GM19324 (cell line): Measurements from ENCODE around the gene PATE2.

Source experiments
- ATAC-seq: cut with Tn5 transposase; IDR thresholded peaks from one replicate; pipeline ENCODE4 v1.9.1; 2021; ENCODE audit warnings: mild to moderate bottlenecking, moderate library complexity; ENCODE audit not compliant: unreplicated experiment, low FRiP score

PATE2 gene

DNA sequence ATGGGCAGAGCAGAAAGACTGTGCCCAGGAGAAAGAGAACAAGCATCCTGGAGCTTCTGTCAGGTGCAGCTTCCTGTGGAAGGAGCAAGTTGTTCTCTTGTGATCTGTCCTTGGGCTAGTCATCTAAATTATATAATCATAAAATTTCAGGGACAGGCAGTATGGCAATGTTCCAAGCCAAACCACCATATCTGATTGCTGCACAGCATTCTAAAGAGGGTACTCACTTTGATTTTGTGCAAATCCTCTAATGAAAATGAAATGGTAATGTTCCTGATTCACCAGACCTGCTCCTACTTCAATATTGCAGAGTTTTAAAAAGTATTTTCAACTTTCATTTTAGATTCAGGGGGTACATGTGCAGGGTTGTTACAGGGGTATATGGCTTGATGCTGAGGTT, at the start of gene PATE2:
Gene PATE2, minus strand, starts transcription at position 101 of the 400 bp plus-strand sequence. Its CDS starts 55 bp downstream, at position 46.
- ATAC-seq = no peak

DNA sequence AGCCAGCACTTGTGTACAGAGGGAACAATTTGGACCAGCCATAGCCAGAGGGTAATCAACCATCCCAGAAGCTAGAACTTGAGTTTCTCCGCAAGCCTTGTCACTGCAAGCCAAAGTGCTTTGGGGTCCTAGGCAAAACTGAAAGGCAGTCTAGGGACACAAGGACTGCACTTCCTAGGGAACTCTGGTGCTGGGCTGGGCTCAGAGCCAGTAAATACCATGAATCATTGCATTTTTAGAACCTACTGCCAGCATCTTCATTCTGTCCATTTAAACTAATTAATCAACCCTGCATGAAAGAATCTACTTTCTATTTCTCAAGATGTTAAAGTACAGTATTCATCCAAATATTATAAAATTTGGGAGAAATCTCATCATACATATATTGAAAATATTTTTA, 29.3 kb upstream of the PATE2 start:
- ATAC-seq = no peak

DNA sequence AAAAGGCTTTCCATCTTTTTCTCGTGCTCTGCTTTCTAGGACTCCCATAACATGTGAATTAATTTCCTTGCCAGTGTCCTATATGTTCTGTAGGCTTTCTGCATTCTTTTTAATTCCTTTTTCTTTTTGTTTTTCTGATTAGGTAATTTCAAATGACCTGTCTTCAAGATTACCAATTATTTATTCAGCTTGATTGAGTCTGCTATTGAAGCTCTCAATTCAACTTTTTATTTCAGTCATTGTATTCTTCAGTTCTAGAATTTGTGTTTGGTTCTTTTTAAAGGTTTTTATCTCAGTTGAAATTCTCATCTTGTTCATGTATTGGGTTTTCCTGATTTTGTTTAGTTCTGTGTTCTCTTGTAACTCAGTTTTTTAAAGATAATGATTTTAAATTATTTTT, 23.8 kb upstream of the PATE2 start:
- ATAC-seq = no peak

DNA sequence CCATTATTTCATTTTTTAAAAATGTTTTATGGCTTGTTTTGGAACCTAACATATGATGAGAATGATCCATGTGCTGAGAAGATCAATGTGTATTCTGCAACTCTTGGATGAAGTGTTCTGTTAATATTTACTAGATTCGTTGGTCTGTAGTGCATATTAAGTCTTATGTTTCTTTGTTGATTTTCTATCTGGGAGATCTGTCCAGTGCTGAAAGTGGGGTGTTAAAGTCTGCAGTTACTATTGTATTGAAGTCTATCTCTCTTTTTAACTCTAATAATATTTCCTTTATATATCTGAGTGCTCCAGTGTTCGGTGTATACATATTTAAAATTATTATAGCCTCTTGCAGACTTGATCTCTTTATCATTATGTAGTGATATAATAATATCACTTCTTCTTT, 21.2 kb upstream of the PATE2 start:
- no peak for ATAC-seq

DNA sequence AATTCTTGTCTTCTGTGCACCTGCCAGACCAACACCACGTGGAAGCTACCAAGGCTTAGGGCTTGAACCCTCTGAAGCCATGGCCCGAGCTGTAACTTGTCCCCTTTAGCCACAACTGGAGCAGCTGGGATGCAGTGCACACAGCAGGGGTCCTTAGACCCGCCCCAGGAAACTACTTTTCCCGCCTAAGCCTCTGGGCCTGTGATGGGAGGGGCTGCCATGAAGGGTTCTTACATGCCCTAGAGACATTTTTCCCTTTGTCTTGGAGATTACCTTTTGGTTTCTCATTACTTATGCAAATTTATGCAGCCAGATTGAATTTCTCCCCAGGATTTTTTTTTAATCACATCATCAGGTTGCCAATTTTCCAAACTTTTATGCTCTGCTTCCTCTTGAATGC, 19.0 kb upstream of the PATE2 start:
- no peak for ATAC-seq

DNA sequence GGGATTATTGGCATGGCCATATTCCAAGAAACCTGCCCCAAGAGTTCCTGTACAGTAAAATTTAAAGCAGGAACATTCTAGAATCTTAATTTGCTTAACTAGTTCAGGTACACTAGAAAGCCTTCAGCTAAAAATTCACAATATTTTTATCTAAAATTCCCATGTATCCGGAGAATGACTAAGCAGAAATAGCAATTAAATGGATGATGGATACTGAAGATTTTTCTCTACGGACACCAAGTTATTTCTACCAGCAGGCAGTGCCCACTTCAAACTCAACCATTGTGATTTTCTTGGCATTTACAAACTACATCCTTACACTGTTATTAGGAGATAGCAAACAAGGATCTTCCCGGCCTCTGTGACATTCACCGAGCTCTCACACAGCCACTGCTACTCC, 12.2 kb upstream of the PATE2 start:
- no peak for ATAC-seq

DNA sequence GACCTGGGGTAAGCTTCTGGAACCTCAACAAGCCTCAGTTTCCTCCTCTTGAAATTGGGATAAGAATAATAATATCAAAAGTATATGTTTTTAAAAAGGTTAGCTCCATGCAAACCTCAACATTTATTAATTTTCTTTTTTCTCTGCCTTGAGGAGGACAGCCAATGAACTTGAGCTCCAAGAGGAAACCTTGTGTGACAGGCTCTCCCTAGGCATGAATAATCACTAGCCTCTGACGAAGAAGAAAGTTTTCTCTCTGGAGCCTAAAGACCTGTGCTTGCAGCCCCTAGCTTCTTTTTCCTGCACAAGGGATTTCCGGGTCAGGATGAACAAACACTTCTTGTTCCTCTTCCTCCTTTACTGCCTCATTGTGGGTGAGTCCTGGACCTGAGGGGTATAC, 9.2 kb upstream of the PATE2 start, which contains the start of gene PATE3:
Gene PATE3, plus strand, starts transcription at position 301 of the 400 bp plus-strand sequence. Its CDS starts 25 bp downstream, at position 326.
- ATAC-seq = no peak

DNA sequence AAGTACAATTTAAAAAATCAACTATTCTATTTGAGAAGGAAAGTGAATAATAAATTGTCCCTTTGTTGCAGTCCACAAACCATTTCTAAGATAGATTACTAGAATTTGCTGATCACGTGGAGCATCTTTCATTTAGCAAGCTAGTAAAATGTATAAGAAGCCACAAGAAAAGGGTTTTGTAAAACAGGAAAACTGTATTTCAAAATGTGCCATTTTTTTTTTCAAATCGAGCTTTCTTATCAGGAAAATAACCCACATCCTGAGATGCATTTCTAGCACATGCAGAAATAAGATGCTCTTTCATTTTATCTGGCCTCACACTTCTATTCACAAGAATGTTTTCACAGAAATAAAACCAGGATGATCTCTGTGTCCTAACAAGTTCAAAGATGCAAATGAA, 6.0 kb upstream of the PATE2 start:
- no peak for ATAC-seq

DNA sequence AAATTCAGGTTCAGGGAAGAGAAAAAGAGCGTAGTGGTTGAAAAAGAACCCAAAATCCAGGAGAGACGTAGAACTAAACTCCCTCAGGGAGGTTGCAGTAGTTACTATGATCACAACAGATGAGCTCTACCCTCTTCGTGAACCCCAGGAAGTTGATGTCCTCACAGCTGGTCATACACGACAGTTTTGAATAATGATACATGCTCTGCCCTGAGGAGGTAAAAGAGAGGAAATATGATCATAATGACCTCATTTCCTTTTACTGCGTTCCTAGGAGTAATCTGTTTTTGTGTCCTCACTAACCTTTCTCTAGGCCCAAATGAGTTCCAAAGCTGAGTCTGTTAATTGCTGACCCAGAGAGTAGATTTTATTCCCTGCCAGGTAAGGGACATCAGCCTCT, 1.3 kb downstream of the PATE2 start:
- ATAC-seq = no peak

DNA sequence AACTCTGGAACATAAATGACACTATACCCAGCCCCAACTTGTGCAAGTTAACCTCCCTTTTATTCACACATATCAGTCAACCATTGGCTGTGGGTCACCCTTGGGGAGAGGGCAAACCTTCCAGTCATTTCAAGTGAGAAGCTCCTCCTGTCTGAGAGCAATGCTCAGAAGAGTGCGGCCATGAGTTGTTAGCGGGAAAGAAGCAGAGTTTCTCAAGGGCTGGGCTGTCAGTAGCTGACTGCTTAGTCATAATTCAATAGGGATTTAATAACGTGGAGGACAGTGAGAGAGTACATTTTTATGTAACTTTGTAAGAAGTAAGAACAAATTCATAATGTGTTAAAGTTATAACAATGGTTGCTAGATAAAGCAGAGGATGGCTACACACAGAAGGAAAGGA, 5.1 kb downstream of the PATE2 start:
- ATAC-seq = no peak

DNA sequence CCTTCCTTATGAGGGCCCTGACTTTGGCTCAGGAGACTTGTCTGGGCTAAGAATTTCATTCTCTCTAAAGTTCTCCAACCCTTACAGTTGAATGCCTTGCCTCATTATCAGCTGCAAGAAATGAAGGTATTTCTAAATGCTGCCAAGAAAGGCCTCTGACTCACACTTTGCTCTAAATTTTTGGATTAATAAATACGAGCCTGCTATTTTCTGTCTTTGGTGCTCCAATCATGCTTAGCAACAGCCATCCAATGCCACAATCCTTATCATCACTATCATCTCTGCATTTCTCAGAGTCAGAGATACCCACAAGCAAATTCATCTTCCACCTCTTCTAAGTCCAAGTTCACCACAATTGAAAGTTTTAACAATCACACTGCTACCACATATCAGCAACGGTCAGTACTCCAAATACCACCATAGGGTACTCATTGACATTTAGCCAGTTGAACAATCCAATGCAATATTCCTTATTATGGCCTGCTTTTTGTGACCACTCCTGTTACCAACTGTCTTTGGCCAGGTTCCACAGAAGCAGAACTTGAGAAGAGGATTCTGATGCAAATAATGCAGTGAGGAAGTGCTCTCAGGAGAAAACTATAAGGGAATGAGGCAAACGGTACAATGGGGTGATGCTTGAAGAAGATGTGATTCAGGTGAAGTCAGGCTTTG, 5.7 kb downstream of the PATE2 start:
- no peak for ATAC-seq

DNA sequence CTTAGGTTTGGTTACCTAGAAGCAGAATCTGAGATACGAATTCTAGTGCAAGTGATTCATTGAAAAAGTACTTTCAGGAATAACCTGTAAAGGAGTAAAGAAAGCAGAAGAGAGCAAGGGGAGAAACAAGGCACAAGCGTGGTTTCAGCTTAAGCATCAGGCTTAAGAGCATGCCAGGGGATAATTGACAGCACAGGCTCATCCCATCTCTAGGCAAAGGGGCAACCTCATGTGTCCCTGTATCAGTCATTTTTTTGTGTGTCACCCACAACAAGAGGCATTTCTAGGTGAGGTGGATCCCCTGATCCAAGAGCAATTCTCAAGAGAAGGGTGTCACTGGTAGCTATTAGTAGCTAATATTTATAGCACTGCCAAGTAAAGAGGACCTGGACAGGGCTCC, 8.0 kb downstream of the PATE2 start:
- no peak for ATAC-seq

DNA sequence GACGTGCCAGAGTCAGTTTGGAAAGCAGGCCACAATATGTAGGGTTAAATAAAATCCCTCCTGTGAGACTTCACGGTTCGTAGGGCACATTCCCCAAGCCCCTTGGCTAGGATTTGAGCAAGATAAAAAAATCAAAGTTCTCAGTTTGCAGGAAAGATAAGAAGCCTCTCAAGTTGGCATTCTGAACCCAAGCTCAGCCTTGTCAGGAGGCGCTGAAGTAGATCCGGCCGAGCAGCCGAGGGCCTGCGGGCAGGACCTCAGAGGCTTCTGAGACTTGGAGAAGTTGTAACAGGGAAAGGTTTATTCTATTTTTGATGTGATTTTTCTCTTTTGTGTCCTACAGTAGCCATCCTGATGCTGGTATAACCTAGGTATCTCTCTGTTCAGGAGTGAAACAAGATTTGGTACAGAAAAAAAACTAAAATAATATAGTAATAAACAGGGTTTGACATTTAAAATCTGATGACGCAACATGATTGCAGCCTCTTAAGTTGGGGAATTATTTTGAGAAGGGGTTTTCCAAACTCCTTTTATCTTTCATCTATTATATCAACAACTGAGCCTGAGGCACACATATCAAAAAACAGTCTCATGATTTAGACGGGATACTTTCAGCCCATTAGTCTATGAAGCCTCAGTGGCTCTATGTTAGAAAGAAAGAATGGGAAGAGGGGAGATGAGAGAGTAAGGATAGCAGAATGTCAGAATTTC, 10.1 kb downstream of the PATE2 start:
- ATAC-seq = no peak

DNA sequence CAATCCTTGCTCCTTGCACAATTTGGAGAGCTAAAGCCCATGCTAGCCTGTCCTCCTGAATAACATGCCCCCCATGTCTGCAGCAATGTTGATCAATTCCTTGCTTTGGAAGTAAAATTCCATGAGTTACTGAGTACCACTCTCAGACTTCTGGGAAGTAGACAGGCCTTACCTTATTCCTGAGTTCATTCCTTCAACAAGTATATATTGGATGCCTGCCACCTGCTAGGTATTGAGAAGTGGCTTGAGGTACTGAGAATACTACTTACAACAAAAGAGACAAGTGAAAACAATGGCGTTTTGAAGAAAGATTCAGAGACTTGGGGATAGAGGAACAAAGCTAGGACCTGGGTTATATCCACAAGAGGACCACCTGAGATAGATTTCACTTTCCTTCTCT, 12.4 kb downstream of the PATE2 start:
- no peak for ATAC-seq

DNA sequence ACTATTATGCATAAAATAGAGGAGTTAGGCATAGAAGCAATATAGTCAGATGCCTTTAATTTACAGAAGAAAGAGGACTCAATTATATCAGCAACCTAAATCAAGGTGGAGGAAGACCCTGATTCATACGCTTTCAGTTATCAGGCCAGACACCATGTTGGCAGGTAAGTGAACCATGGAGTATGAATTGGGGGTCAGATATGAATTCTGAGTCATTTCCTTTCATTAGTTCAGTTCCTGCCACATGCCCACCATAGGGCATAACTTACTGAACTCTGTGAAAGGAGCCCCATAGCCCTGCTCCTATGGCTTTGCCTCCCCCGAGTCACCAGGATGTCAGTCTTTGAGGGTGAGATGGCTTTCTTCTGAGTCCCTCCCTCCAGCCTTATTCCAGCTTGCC, 15.1 kb downstream of the PATE2 start:
- ATAC-seq = no peak

DNA sequence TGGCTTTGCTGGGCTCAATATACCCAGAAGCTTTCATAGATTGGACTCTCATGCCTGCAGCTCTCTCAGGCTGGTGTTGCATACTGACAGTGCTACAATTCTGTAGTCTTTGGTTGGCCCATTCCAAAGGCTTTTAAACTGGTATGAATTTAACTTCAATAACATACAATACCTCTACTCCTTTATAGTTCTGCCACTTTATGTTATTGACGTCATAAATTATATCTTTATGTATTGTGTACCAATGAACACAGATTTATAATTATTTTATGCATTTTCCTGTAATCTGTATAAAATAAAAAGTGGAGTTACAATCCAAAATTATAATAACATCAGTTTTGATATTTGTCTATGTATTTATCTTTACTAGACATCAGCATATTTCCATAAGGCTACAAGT, 16.2 kb downstream of the PATE2 start:
- no peak for ATAC-seq

DNA sequence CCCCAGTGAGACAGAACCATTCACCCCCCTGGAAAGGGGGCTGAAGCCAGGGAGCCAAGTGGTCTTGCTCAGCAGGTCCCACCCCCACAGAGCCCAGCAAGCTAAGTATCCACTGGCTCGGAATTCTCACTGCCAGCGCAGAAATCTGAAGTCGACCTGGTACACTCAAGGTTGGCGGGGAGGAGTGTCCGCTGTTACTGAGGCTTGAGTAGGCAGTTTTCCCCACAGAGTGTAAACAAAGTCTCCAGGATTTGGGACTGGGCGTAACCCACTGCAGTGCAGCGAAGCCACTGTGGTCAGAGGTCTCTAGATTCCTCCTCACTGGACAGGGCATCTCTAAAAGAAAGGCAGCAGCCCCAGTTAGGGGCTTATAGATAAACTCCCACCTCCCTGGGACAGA, 22.6 kb downstream of the PATE2 start:
- ATAC-seq = no peak

DNA sequence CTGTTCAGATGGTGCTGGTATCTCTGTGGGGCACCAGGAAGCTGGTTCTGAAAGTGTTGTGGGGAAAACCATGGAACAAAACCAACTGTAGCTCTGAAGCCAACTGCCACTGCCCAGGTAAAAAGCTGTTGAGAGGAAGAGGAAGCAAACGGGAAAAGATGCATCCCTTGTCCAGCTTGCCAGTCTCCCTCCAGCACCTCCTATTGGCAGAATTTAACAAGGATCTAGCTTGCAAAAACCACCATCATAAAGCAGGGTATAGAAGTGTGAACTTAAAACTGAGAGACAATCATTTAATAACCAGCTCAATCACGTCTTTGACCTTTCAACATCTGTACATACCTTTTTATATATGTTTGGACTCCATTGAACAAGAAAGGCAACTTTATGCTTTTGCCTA, 28.0 kb downstream of the PATE2 start:
- ATAC-seq = no peak

DNA sequence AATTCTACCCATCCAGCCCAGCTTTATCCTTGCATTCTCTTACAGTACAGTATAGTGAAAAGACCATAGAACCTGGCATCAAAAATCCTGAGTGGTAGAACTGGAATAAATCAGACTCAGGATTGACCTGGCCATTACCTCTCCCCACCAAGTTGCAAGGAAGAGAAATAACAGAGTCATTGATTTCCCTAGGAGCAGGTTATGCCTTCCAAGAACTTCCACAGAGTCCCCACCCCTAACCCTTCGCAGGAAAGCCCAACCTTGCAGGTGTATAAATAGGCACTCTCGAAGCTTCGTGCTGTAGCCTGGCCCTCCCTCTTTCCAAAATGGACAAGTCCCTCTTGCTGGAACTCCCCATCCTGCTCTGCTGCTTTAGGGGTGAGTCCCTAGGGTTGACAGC, 32.6 kb downstream of the PATE2 start, which contains the start of gene PATE1:
Gene PATE1, plus strand, starts transcription at position 301 of the 400 bp plus-strand sequence. Its CDS starts 26 bp downstream, at position 327.
- no peak for ATAC-seq

DNA sequence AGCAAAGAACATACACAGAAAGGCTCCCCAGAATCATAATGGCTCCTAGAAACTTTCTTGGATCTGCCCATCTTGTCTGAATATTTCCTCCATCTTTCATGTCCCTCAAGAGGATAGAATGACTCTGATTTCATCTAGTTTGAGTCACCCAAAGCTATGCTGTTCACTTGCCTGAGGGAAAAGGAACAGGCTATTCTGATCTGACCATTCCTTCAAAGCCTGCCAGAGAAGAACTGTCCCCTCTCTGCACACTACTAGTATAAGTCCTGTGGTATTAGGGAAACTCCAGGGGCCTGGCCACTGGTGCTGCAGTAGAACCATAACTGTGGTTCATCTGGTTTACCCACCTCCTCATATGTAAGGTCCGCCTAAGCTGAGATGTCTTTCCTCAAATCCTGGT, 34.9 kb downstream of the PATE2 start:
- no peak for ATAC-seq

DNA sequence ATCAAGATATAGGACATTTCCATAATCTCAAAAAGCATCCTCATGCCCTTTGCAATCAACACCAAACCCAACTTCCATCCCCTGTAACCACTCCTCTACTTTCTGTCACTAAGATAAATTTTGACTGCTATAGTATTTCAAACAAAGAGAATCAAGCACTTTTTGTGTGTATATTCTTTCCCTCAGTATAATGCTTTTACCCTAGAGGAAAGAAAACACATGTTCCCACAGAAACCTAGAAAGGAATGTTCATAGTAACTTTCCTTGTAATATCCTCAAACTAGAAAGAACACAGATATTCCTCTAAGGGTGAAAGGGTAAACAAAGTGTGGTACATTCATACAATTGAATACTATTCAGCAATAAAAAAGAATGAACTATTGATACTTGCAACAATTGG, 38.0 kb downstream of the PATE2 start:
- no peak for ATAC-seq

DNA sequence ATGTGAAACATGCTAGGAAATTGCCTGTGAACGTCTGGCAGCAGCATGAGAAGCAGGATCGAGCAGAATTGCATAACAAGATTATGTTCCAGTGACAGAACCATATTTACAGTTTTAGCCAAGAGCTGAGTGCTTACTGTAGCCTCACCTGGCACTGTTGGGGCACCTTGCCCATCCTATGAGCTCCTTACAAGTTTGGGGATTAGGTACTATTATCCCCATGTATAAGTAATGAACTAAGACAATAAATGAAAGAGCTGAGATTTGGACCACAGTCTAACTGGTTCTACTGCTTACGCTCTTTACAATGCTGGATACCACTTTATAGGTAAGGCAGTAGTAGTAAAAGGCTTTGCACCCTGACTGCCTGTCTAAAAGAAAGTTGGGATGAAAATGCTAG, 49.7 kb downstream of the PATE2 start:
- no peak for ATAC-seq
